ENCODE measurements around the gene CLEC2B.

Gene CLEC2B

GRCh38 chr12:9851927-9852326, 17.2 kb downstream of the CLEC2B start:
- H3K9me3 Mint-ChIP-seq, result peaks cover 7% of the 10 kb centered on the region
- H3K27me3 Mint-ChIP-seq, result peaks cover 9% of the 10 kb centered on the region
- H3K4me3 Mint-ChIP-seq, result no peak overlapping the region
- peaks cover 36% of the 10 kb centered on the region for H3K36me3 Mint-ChIP-seq
- no peak overlapping the region for H3K27ac Mint-ChIP-seq
- no peaks in the 10 kb centered on the region for H3K4me1 Mint-ChIP-seq
- no peak for ATAC-seq

- peaks cover 31% of the 10 kb centered on the region for H3K36me3 Mint-ChIP-seq
- no peak for ATAC-seq
- no peak overlapping the region for H3K4me3 Mint-ChIP-seq
- peaks cover 12% of the 10 kb centered on the region for H3K9me3 Mint-ChIP-seq
- no peak overlapping the region for H3K27ac Mint-ChIP-seq
- H3K4me1 Mint-ChIP-seq, result no peaks in the 10 kb centered on the region
- H3K27me3 Mint-ChIP-seq, result peaks cover 9% of the 10 kb centered on the region
Measured at GRCh38 chr12:9851050-9851449, 18.1 kb downstream of the CLEC2B start.

- Mint-ChIP-seq H3K27ac (no peak overlapping the region), H3K4me1 (no peaks in the 10 kb centered on the region), H3K27me3 (peaks cover 9% of the 10 kb centered on the region), H3K9me3 (peaks cover 12% of the 10 kb centered on the region), H3K4me3 (no peak overlapping the region), H3K36me3 (peaks cover 24% of the 10 kb centered on the region)
- ATAC-seq, result no peak
Measured at GRCh38 chr12:9848899-9849298, 20.3 kb downstream of the CLEC2B start.

GRCh38 chr12:9843407-9843806, 25.7 kb downstream of the CLEC2B start:
- peaks cover 7% of the 10 kb centered on the region for H3K36me3 Mint-ChIP-seq
- no peak overlapping the region for H3K4me3 Mint-ChIP-seq
- no peak for ATAC-seq
- H3K27ac Mint-ChIP-seq, result no peak overlapping the region
- no peaks in the 10 kb centered on the region for H3K4me1 Mint-ChIP-seq
- peaks cover 12% of the 10 kb centered on the region for H3K9me3 Mint-ChIP-seq
- peaks cover 7% of the 10 kb centered on the region for H3K27me3 Mint-ChIP-seq

- no peak for ATAC-seq
- H3K4me3 Mint-ChIP-seq, result no peak overlapping the region
- H3K9me3 Mint-ChIP-seq, result no peaks in the 10 kb centered on the region
- no peaks in the 10 kb centered on the region for H3K27me3 Mint-ChIP-seq
- no peaks in the 10 kb centered on the region for H3K36me3 Mint-ChIP-seq
- H3K4me1 Mint-ChIP-seq, result no peaks in the 10 kb centered on the region
- no peak overlapping the region for H3K27ac Mint-ChIP-seq
Measured at GRCh38 chr12:9831720-9832119, 37.4 kb downstream of the CLEC2B start.

- Mint-ChIP-seq H3K9me3 (peaks cover 3% of the 10 kb centered on the region), H3K27me3 (no peaks in the 10 kb centered on the region), H3K36me3 (no peaks in the 10 kb centered on the region), H3K27ac (no peak overlapping the region), H3K4me3 (no peak overlapping the region), H3K4me1 (no peaks in the 10 kb centered on the region)
- no peak for ATAC-seq
Measured at GRCh38 chr12:9829982-9830381, 39.2 kb downstream of the CLEC2B start.

GRCh38 chr12:9829483-9829882, 39.7 kb downstream of the CLEC2B start:
- Mint-ChIP-seq H3K27ac (no peak overlapping the region), H3K36me3 (no peaks in the 10 kb centered on the region), H3K27me3 (no peaks in the 10 kb centered on the region), H3K4me1 (no peaks in the 10 kb centered on the region), H3K4me3 (no peak overlapping the region), H3K9me3 (peaks cover 3% of the 10 kb centered on the region)
- no peak for ATAC-seq

GRCh38 chr12:9827209-9827888, 41.8 kb downstream of the CLEC2B start, which contains the start of gene KLRF1:
TSS of gene KLRF1 (plus strand) at chr12:9827481. CDS start at chr12:9827545, 64 bp downstream.
- Mint-ChIP-seq H3K9me3 (peaks cover 3% of the 10 kb centered on the region), H3K4me3 (no peak within 1 kb of the TSS), H3K4me1 (no peaks in the 10 kb centered on the region), H3K27ac (no peak within 1 kb of the TSS), H3K36me3 (peaks cover 3% of the 10 kb centered on the region), H3K27me3 (peaks cover 18% of the 10 kb centered on the region)
- no peak for ATAC-seq

GRCh38 chr12:9820281-9820930, 48.7 kb downstream of the CLEC2B start:
- Mint-ChIP-seq H3K27ac (no peak overlapping the region), H3K27me3 (peaks cover 42% of the 10 kb centered on the region)

GRCh38 chr12:9813821-9814798, 55.0 kb downstream of the CLEC2B start:
- H3K9me3 Mint-ChIP-seq, result no peaks in the 10 kb centered on the region
- H3K4me3 Mint-ChIP-seq, result peak overlapping the region; percentile 68
- peaks cover 25% of the 10 kb centered on the region for H3K4me1 Mint-ChIP-seq

More at GRCh38 chr12:9820281-9820930, 48.7 kb downstream of the CLEC2B start:
- Mint-ChIP-seq H3K9me3 (no peaks in the 10 kb centered on the region), H3K36me3 (peaks cover 3% of the 10 kb centered on the region), H3K4me3 (no peak overlapping the region), H3K4me1 (no peaks in the 10 kb centered on the region)
- no peak for ATAC-seq

GRCh38 chr12:9811621-9812020, 57.5 kb downstream of the CLEC2B start:
- Mint-ChIP-seq H3K4me1 (peaks cover 25% of the 10 kb centered on the region), H3K36me3 (no peaks in the 10 kb centered on the region), H3K27me3 (peaks cover 33% of the 10 kb centered on the region), H3K4me3 (no peak overlapping the region), H3K27ac (no peak overlapping the region), H3K9me3 (no peaks in the 10 kb centered on the region)
- no peak for ATAC-seq

More at GRCh38 chr12:9813821-9814798, 55.0 kb downstream of the CLEC2B start:
- H3K36me3 Mint-ChIP-seq, result no peaks in the 10 kb centered on the region
- ATAC-seq, result peak; percentile 94
- peaks cover 33% of the 10 kb centered on the region for H3K27me3 Mint-ChIP-seq
- peak overlapping the region; percentile 54 for H3K27ac Mint-ChIP-seq

GRCh38 chr12:9810671-9811070, 58.5 kb downstream of the CLEC2B start:
- peak; percentile 47 for ATAC-seq
- H3K4me1 Mint-ChIP-seq, result peaks cover 25% of the 10 kb centered on the region
- H3K36me3 Mint-ChIP-seq, result no peaks in the 10 kb centered on the region
- H3K27me3 Mint-ChIP-seq, result peaks cover 33% of the 10 kb centered on the region
- H3K9me3 Mint-ChIP-seq, result no peaks in the 10 kb centered on the region
- no peak overlapping the region for H3K27ac Mint-ChIP-seq
- H3K4me3 Mint-ChIP-seq, result no peak overlapping the region

GRCh38 chr12:9809866-9810265, 59.3 kb downstream of the CLEC2B start:
- Mint-ChIP-seq H3K27me3 (peaks cover 33% of the 10 kb centered on the region), H3K4me1 (peaks cover 25% of the 10 kb centered on the region), H3K36me3 (no peaks in the 10 kb centered on the region), H3K9me3 (no peaks in the 10 kb centered on the region), H3K27ac (no peak overlapping the region), H3K4me3 (no peak overlapping the region)
- ATAC-seq, result no peak

GRCh38 chr12:9809338-9809737, 59.8 kb downstream of the CLEC2B start:
- Mint-ChIP-seq H3K36me3 (no peaks in the 10 kb centered on the region), H3K27ac (no peak overlapping the region), H3K27me3 (peaks cover 33% of the 10 kb centered on the region), H3K9me3 (no peaks in the 10 kb centered on the region), H3K4me3 (no peak overlapping the region), H3K4me1 (peaks cover 25% of the 10 kb centered on the region)
- ATAC-seq, result no peak

GRCh38 chr12:9808504-9808903, 60.6 kb downstream of the CLEC2B start:
- no peak for ATAC-seq

More at GRCh38 chr12:9808504-9808903, 60.6 kb downstream of the CLEC2B start:
- Mint-ChIP-seq H3K27ac (no peak overlapping the region), H3K9me3 (no peaks in the 10 kb centered on the region), H3K27me3 (peaks cover 24% of the 10 kb centered on the region), H3K4me3 (no peak overlapping the region), H3K4me1 (peaks cover 17% of the 10 kb centered on the region), H3K36me3 (no peaks in the 10 kb centered on the region)

All from stimulated activated memory B cell treated with anti-CD40 and anti-IgM and Interleukin-4, amounts not matched to agents 10 μg/mL and 1 μg/mL and 100 μg/mL, for 72 hours (primary cell).